WTC11 (cell line): Measurements from ENCODE around the gene ST6GALNAC6. TPM values are rescaled to one million over a fixed set of nuclear protein-coding genes. Genes with fewer than 3 reads are reported as not detected.

Experiments
- ATAC-seq: fragments of 200-7000 bp; cut with Tn5 transposase; 2 replicates; pipeline ENCODE4 v1.10.0; 2021; ENCODE audit warnings: mild to moderate bottlenecking, moderate library complexity
- CTCF ChIA-PET: fragments of 300-600 bp; sonication (Branson Sonifier 250); formaldehyde crosslinking; loops from one replicate; lab custom pipeline; 2021; ENCODE audit warnings: antibody characterized with exemption; lab: Charles Lee
- POLR2A ChIA-PET: fragments of 350-600 bp; sonication (Branson Sonifier 250); formaldehyde crosslinking; loops from one replicate; lab custom pipeline; 2021; ENCODE audit warnings: antibody characterized with exemption; lab: Charles Lee
- DNase-seq: peaks from one replicate; pipeline ENCODE4 v3.0.0; 2021; ENCODE audit warnings: low spot score
- H3K27ac Mint-ChIP-seq: 2 replicates; pipeline ENCODE4 v1.8.0; 2021; ENCODE audit warnings: mixed read lengths
- H3K27me3 Mint-ChIP-seq: 2 replicates; pipeline ENCODE4 v1.8.0; 2021; ENCODE audit warnings: low read depth, mild to moderate bottlenecking, moderate library complexity, mixed read lengths
- H3K36me3 Mint-ChIP-seq: 2 replicates; pipeline ENCODE4 v1.8.0; 2021; ENCODE audit warnings: mixed read lengths
- H3K4me1 Mint-ChIP-seq: 2 replicates; pipeline ENCODE4 v1.8.0; 2022; ENCODE audit warnings: mixed read lengths
- H3K4me3 Mint-ChIP-seq: 2 replicates; pipeline ENCODE4 v1.8.0; 2021; ENCODE audit warnings: mild to moderate bottlenecking, moderate library complexity, mixed read lengths
- H3K9me3 Mint-ChIP-seq: 2 replicates; pipeline ENCODE4 v1.8.0; 2021; ENCODE audit warnings: mixed read lengths
- CBFB ChIP-seq: sonication (generic); formaldehyde crosslinking; IDR thresholded peaks from 2 replicates; pipeline ENCODE4 v1.8.1; 2022; ENCODE audit warnings: mild to moderate bottlenecking, low read depth, missing genetic modification reagents
- CTCF ChIP-seq: fragments of 200-600 bp; IDR thresholded peaks from 2 replicates; pipeline ENCODE4 v1.8.0; 2022; ENCODE audit warnings: antibody characterized with exemption
- ETV6 ChIP-seq: sonication (generic); formaldehyde crosslinking; IDR thresholded peaks from 2 replicates; pipeline ENCODE4 v1.8.1; 2022; ENCODE audit warnings: mild to moderate bottlenecking, missing genetic modification reagents
- HMGXB4 ChIP-seq: sonication (generic); formaldehyde crosslinking; IDR thresholded peaks from 2 replicates; pipeline ENCODE4 v1.8.1; 2023; ENCODE audit warnings: mild to moderate bottlenecking, moderate library complexity, missing genetic modification reagents
- KAT7 ChIP-seq: sonication (generic); formaldehyde crosslinking; IDR thresholded peaks from 2 replicates; pipeline ENCODE4 v1.8.1; 2023; ENCODE audit warnings: missing genetic modification reagents, mild to moderate bottlenecking, borderline replicate concordance
- OVOL2 ChIP-seq: fragments of 250-450 bp; sonication (Bioruptor Pico); IDR thresholded peaks from 2 replicates; pipeline ENCODE4 v1.9.0; 2021; ENCODE audit warnings: mild to moderate bottlenecking, borderline replicate concordance
- SOX15 ChIP-seq: fragments of 250-450 bp; sonication (Bioruptor Pico); IDR thresholded peaks from 2 replicates; pipeline ENCODE4 v1.9.0; 2021; ENCODE audit warnings: mild to moderate bottlenecking
- SP1 ChIP-seq: sonication (generic); formaldehyde crosslinking; conservative IDR thresholded peaks from 2 replicates; pipeline ENCODE4 v1.8.1; 2022; ENCODE audit warnings: missing genetic modification reagents
- TP53 ChIP-seq: sonication (generic); formaldehyde crosslinking; IDR thresholded peaks from 2 replicates; pipeline ENCODE4 v1.8.1; 2023; ENCODE audit warnings: mild to moderate bottlenecking, missing genetic modification reagents
- USF1 ChIP-seq: sonication (generic); formaldehyde crosslinking; IDR thresholded peaks from 2 replicates; pipeline ENCODE4 v1.8.0; 2022; ENCODE audit warnings: mild to moderate bottlenecking, missing genetic modification reagents
- ZMAT4 ChIP-seq: fragments of 250-450 bp; sonication (Bioruptor Pico); IDR thresholded peaks from 2 replicates; pipeline ENCODE4 v1.9.0; 2021; ENCODE audit warnings: mild to moderate bottlenecking
- ZNF423 ChIP-seq: fragments of 250-450 bp; sonication (Bioruptor Pico); IDR thresholded peaks from 2 replicates; pipeline ENCODE4 v2.1.2; 2022; ENCODE audit warnings: mild to moderate bottlenecking, moderate library complexity
- total RNA-seq: library from RNA; stranded (reverse); gene quantifications from 3 replicates; pipeline ENCODE4 v1.2.3, GENCODE V29; 2021
- TF ChIP-seq, protein P1 (sequence below): sonication (generic); formaldehyde crosslinking; IDR thresholded peaks from 2 replicates; pipeline ENCODE4 v1.8.0; 2022; ENCODE audit warnings: mild to moderate bottlenecking, missing genetic modification reagents
- TF ChIP-seq, protein P2 (sequence below): sonication (generic); formaldehyde crosslinking; conservative IDR thresholded peaks from 2 replicates; pipeline ENCODE4 v1.8.1; 2023; ENCODE audit warnings: mild to moderate bottlenecking, low read depth, missing genetic modification reagents, moderate library complexity
- TF ChIP-seq, protein P3 (sequence below): sonication (generic); formaldehyde crosslinking; IDR thresholded peaks from 2 replicates; pipeline ENCODE4 v1.8.1; 2022; ENCODE audit warnings: mild to moderate bottlenecking, moderate library complexity, missing genetic modification reagents

The ST6GALNAC6 gene
- total RNA-seq, 1 experiment from 2014 or later = 47.5 TPM

- ATAC-seq (no peak), DNase-seq (no peak)
- Mint-ChIP-seq H3K36me3 (peaks cover 5% of the 10 kb centered on the region; the same call in 1 of the 2 replicates), H3K4me1 (peaks cover 22% of the 10 kb centered on the region), H3K4me3 (no peak overlapping the region), H3K9me3 (no peaks in the 10 kb centered on the region), H3K27ac (no peak overlapping the region), H3K27me3 (no peaks in the 10 kb centered on the region)
- ChIA-PET CTCF (interaction anchor here (0.9 to 5.2 kb wide), 27 partner anchors 7 to 386 kb away, joined by 3 to 179 read pairs (median 11); partner anchors contain the start of genes EEIG1, PIP5KL1 and ST6GALNAC4), POLR2A (no interaction called here)
- TF ChIP-seq CBFB (CRISPR knock-in tag) (no peak), TP53 (no peak), ZMAT4 (CRISPR knock-in tag) (no peak), HMGXB4 (CRISPR knock-in tag) (no peak), USF1 (CRISPR knock-in tag) (no peak), OVOL2 (CRISPR knock-in tag) (no peak), SOX15 (CRISPR knock-in tag) (no peak), KAT7 (CRISPR knock-in tag) (no peak)
- TF ChIP-seq, protein P1, sequence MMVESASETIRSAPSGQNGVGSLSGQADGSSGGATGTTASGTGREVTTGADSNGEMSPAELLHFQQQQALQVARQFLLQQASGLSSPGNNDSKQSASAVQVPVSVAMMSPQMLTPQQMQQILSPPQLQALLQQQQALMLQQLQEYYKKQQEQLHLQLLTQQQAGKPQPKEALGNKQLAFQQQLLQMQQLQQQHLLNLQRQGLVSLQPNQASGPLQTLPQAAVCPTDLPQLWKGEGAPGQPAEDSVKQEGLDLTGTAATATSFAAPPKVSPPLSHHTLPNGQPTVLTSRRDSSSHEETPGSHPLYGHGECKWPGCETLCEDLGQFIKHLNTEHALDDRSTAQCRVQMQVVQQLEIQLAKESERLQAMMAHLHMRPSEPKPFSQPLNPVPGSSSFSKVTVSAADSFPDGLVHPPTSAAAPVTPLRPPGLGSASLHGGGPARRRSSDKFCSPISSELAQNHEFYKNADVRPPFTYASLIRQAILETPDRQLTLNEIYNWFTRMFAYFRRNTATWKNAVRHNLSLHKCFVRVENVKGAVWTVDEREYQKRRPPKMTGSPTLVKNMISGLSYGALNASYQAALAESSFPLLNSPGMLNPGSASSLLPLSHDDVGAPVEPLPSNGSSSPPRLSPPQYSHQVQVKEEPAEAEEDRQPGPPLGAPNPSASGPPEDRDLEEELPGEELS (CRISPR knock-in tag) = no peak
- TF ChIP-seq, protein P2, sequence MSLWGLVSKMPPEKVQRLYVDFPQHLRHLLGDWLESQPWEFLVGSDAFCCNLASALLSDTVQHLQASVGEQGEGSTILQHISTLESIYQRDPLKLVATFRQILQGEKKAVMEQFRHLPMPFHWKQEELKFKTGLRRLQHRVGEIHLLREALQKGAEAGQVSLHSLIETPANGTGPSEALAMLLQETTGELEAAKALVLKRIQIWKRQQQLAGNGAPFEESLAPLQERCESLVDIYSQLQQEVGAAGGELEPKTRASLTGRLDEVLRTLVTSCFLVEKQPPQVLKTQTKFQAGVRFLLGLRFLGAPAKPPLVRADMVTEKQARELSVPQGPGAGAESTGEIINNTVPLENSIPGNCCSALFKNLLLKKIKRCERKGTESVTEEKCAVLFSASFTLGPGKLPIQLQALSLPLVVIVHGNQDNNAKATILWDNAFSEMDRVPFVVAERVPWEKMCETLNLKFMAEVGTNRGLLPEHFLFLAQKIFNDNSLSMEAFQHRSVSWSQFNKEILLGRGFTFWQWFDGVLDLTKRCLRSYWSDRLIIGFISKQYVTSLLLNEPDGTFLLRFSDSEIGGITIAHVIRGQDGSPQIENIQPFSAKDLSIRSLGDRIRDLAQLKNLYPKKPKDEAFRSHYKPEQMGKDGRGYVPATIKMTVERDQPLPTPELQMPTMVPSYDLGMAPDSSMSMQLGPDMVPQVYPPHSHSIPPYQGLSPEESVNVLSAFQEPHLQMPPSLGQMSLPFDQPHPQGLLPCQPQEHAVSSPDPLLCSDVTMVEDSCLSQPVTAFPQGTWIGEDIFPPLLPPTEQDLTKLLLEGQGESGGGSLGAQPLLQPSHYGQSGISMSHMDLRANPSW (CRISPR knock-in tag) = no peak
Measured at GRCh38 chr9:127944586-127945218, 45.3 kb upstream of the ST6GALNAC6 start.

- POLR2A ChIA-PET = interaction anchor here (0.7 to 1.7 kb wide), 7 partner anchors 13 to 154 kb away, joined by 3 to 8 read pairs (median 3); partner anchors contain the start of gene PIP5KL1
- ATAC-seq (peak; percentile 84), DNase-seq (peak; percentile 96)
- Mint-ChIP-seq H3K27ac (peak overlapping the region; percentile 58), H3K36me3 (peaks cover 5% of the 10 kb centered on the region; the same call in 1 of the 2 replicates), H3K9me3 (no peaks in the 10 kb centered on the region), H3K27me3 (no peaks in the 10 kb centered on the region), H3K4me3 (no peak overlapping the region), H3K4me1 (peaks cover 22% of the 10 kb centered on the region)
- TF ChIP-seq SP1 (CRISPR knock-in tag) (peak; percentile 62; the same call in 1 of the 2 replicates), ZNF423 (CRISPR knock-in tag) (0 out of 2 replicates have a peak, but pooled peaks have one; percentile 6), CTCF (peak; percentile 84), ETV6 (peak; percentile 43; the same call in 1 of the 2 replicates)
- TF ChIP-seq, protein P3, sequence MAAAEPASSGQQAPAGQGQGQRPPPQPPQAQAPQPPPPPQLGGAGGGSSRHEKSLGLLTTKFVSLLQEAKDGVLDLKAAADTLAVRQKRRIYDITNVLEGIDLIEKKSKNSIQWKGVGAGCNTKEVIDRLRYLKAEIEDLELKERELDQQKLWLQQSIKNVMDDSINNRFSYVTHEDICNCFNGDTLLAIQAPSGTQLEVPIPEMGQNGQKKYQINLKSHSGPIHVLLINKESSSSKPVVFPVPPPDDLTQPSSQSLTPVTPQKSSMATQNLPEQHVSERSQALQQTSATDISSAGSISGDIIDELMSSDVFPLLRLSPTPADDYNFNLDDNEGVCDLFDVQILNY (CRISPR knock-in tag) = no peak
- TF ChIP-seq, protein P1 (CRISPR knock-in tag) = no peak
- TF ChIP-seq, all 79 proteins: peak for 4
- CTCF ChIA-PET = interaction anchor here (0.5 to 5.2 kb wide), 60 partner anchors 8 to 519 kb away, joined by 3 to 179 read pairs (median 8); partner anchors contain the start of genes BBLN, EEIG1, ENG and NAIF1
Measured at GRCh38 chr9:127943731-127944144, 44.3 kb upstream of the ST6GALNAC6 start.
